ENCODE results near the gene C12orf56.

GRCh38 chr12:64286521-64286920, 104.0 kb downstream of the C12orf56 start:
- TF ChIP-seq CTCF (IDR thresholded peaks at IDR 0.05) (no peak), ZFX (IDR thresholded peaks at IDR 0.05; ENCODE audit: borderline replicate concordance) (no peak)

All from 22Rv1 (cell line).